NCI-H1436 treated with DMSO at 0.1 percent for 48 hours (cell line): ENCODE data around the gene PARD3B.

Experiments used
- DNase-seq: peaks from one replicate; lab custom pipeline; 2025; lab: John Stamatoyannopoulos, UW

The PARD3B gene

DNA sequence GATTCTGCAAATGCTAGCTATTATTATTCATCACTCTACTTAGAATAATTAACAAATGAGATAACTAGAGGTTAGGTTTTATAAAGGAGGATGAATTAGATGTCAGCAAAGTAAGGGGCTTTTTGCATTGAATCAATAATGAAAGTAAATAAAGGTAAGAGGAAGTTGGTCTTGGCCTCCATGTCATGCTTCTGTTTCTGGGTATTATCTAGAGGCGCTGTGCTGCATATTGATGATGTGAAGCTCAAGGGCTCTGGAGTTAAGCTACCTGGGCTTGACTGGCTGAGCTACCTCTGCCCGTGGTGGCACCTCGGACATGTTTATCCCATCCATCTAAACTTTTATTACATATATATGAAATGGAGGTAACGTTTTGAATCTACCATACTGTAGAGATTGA lies 350.9 kb downstream of the PARD3B start:
- no peak for DNase-seq

DNA sequence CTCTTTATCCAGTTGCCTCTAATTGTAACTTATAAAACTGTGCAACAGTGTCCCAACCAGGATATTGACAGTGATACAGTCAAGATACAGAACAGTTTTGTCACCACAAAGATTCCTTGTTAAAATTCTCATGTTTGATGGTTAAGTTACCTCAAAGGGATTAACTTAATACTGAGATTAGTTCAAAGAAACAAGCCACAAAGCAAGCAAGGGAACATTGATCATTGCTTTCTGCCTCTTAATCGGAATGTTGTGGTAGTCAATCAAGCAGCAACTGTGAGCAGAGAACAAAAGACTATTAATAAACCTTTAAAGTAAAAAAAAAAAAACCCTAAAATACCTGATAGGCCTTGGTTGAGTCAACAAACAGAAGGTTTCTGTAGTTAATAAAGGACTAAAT lies 352.3 kb downstream of the PARD3B start:
- DNase-seq: no peak

DNA sequence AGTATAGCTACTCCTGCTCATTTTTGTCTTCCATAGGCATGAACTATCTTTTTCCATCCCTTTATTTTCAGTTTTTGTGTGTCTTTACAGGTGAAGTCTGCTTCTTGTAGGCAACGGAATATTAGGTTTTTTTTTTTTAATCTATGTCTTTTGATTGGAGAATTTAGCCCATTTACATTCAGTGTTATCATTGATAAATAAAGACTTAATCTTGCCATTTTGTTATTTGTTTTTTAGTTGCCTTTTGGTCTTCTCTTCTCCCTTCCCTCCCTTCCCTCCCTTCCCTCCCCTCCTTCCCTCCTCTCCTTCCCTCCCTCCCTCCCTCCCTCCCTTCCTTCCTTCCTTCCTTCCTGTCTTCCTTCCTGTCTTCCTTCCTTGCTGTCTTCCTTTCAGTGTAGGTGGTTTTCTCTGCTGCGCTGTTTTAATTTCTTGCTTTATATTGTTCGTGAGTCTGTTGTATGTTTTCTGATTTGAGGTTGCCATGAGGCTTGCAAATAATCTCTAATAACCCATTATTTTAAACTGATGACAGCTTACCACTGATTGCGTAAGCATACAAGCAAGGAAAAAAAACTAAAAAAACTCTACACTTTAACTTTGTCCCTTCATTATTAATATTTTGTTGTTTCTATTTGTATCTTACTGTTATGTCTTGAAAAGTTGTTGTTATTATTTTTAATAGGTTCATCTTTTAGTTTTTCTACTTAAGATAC lies 353.8 kb downstream of the PARD3B start:
- no peak for DNase-seq

DNA sequence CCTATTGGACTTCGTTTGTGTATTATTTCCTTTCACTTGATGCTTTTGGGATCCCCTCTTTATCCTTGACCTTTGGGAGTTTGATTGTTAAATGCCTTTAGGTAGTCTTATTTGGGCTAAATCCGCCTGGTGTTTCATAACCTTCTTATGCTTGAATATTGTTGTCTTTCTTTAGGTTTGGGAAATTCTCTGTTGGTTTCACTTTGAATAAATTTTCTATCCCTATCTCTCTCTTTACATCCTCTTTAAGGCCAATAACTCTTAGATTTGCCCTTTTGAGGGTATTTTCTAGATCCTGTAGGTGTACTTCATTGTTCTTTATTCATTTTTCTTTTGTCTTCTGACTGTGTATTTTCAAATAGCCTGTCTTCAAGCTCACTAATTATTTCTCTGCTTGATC lies 354.7 kb downstream of the PARD3B start:
- DNase-seq: no peak

DNA sequence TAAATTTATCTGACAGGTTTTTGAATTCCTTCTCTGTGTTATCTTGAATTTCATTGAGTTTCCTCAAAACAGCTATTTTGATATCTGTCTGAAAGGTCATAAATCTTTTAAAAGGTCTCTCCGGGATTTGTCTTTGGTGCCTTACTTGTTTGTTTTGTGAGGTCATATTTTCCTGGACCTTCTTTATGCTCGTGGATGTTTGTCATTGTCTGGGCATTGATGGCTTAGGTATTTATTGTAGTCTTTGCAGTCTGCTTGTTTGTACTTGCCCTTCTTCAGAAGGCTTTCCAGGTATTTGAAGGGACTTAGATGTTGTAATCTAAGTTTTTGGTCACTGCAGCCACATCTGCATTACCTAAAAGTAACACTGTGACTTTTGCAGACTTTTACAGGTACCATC lies 355.2 kb downstream of the PARD3B start:
- DNase-seq: no peak

DNA sequence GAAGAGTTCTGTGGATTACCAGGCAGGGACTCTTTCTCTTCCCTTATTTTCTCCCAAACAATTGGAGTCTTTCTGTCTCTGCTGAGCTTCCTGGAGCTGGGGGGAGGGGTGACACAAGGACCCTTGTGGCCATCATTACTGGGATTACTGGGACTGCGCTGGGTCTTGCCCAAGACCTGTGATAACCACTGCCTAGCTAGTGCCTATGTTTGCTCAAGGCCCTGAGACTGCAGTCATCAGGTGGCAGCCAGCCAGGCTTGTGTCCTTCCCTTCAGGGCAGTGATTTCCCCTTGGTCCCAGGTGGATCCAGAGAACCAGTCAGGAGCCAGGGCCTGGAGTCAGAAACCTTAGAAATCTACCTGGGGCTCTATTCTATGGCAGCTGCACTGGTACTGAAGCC lies 355.6 kb downstream of the PARD3B start:
- DNase-seq: no peak

DNA sequence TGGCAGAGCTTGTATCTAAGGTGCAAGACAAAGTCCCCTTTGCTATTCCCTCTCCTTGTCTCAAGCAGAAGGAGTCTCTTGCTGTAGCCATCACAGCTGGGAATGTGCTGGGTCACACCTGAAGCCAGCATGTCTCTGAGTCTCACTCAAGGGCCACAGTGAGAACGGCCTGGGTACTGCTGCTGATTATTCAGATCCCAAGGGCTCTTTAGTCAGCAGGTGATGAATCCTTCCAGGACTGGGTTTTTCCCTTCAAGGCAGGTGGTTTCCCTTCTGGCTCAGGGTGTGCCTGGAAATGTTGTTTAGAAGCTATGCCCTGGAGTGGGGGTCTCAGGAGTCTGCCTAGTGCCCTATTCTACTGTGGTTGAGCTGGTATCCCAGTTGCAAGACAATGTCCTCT lies 356.3 kb downstream of the PARD3B start:
- DNase-seq: no peak

DNA sequence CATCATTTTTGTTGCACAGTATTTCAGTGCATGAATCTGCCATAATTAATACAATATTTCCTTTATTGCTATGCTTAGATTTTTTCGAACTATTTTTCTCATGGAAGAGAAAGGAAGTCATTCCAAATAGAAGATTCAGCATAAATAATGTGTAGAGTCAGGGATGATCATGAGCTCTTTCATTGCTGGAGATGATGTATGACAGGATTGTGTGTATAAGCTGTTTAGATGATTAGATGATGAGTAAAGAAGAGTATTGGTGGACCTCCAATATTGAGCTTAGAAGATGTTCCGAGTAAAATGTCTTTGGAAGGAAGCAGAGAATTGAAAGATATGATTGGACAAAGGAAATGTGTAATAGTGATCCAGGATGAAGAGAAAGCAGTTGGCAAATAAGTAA lies 364.5 kb downstream of the PARD3B start:
- DNase-seq: no peak

DNA sequence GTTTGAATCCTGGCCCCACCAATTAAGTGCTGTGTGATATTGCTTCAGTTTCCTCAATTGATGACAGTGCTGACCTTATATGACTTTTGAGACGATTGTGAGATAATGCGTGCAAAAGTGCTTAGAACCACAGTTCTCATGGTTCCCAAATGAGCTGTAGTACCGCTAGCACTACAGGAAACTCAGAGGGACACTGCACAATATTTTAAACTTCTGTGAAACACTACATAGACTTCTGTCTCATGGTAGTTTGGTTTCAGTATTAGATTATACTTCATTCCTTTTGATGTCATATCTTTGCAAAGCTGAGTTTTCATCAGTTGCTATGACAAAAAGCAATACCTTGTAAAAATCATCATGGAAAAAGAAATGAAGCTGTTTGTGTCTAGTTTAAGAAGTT lies 368.0 kb downstream of the PARD3B start:
- no peak for DNase-seq

DNA sequence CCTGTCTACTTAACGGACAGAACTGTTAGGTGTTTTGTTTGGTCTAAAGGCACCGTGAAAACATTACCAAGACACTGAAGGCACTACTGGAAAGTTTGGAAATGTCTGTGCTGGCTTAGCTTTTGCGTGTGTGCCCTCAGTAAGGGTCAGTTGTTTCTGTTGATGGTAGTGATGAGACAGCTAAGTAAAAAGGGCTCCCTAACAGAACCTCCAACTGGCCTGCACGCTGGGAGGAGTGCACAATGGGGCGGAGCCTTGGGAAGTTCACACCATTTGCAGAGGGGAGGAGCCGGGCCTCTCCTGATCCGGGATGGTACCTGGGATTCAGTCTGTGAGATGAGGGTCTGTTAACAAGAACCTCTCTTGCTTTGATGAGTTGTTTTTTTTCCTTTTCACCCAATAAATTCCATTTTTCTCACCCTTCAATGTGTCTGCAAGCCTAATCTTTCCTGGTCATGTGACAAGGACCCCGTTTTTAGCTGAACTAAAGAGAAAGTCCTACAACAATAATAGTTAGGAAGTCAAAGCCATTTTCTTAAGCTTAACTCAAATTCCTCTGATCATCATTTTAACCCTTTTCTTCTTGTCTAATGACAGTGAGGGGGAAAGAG lies 368.7 kb downstream of the PARD3B start:
- no peak for DNase-seq

DNA sequence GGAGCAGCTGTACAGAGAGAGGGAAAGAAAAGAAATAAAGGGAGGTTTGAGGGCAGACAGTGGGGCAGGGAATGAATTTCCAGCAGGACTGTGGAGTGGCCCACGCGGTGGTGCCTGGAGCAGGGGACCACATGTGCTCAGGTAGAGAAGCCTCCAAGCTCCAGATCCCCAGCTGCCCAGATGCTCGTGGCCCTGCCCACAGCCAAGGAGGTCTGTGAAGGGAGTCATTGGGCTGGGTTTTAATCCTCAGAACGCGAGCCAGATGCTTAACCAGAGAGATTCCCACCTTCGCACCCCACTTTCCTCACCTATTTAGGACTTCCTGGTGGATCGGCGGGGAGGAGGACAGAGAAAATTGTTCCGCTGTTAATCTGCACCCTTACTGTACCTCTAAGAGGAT lies 369.4 kb downstream of the PARD3B start:
- no peak for DNase-seq

DNA sequence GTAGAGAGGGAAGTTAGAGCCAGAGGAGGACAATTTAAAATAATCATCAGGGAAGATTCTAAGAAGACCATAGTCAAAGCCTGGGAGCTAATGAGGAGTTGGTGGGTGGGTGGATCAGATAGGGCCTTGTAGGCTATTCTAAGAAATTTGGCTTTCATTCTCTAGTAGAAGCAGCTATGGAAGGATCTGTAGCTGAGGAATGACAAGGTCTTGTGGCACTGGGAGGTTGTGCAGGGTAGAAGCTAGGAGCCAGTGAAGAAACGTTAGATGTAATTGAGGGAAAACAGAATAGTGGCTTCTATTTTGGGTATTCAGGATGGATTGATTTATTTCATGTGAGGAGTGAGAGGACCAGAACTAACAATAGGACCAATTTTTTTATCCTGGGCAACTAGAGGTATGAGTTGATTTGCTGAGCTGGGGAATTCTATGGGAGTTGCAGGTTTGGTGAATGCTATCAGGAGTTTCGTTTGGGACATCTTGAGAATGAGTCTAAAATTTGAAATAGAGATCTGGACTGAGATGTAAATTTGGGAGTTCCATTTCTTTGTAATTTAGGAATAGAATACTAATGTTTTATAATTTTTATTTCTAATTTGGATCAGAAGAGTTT lies 371.9 kb downstream of the PARD3B start:
- DNase-seq: no peak

DNA sequence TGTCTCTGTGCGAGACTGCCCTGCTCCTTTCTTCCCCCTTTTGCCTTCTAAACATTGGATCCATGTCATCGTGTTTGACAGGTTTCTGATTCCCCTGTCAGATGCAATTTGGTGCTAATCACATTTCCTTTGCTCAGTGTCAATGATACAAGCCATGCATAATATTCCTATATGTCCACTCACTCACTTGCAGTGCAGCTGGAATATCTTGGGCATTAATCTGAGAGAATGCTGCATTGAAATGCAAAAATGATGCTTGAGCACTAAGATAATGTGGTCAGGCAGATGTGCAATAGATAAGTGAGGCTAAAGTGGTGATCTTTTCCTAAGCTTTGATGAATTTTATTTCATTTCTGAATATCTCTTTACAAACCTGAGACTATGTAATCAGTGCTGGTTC lies 375.5 kb downstream of the PARD3B start:
- no peak for DNase-seq

DNA sequence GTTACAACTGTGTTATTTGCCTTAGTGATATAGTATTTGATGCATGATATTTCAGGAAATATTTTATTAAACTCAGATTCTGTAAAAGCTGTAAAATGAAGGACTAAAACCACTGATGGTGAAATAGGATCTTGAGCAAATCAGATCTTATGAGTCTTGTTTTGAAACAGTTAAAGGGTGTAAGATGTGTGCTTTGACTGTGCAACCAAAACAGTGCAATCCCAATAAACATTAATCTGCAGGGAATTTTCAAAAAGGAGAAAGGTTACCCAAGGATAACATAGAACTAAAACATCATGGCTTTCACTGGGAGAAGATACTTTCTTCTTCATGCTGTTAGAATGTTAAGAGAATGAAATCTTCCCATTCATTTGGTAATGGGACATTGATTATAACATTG lies 378.7 kb downstream of the PARD3B start:
- DNase-seq: no peak

DNA sequence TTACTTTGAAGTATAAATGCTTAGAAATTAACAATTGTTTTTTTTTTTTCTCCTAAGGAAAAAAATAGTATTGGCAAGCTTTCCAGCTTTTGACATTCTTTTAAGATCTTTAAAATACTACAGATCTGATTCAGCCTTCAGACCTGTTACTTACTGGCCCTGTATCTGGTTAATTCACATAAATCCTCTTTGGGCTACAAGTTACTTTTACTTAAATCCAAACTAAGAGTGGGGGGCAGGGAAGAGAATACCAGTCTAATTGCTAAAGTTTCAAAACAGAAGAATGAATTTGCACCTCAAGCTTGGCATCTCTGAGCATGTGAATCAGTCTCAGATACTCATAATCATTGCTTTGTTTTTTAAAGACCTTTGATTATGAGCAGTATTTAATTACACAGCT lies 386.3 kb downstream of the PARD3B start:
- DNase-seq: no peak

DNA sequence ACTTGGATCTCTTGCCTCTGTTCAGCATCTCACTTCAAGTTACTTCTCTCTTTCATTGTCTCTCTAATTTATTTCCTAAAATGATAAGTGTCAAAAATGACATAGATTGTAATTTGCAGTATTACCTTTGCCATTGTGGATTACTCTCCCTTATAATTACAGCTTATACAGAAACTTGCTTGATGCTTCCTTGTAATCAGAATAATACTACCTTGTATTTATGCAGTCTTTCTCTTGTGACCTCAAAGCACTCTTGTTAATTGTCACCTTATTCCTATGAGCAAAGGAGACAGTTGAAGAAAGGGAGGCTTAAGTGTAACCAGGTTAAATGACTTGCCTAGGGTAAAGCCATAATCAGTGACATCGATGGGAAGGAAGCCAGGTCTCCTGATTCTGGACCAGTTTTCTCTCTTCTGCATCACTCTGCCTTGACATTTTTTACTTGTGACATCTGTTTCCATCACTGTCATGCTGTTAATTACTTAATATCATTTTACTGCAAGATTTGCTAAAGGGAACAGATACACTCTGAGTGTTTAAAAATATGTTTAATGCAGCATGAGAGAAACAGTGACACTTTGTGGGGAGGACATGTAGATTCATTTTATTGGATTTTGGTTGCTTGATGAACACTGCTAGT lies 388.6 kb downstream of the PARD3B start:
- DNase-seq: no peak

DNA sequence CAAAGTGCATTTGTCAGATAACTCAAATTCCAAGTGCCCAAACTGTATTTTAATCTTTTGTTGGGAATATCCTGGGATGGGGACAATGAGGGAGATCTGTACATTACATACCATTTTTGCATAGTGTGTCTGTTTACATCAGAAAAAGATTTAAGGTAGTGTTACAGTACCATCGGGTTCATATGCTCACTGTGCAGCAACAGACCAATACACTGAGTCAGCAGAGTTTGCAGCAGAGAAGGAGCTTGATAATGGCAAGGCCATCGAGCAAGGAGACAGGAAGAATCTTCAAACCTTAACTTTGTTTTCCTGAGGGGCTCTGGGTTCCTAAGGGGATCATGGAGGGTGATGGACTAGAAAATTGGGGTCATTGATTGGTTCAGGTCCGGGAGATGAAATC lies 399.7 kb downstream of the PARD3B start:
- no peak for DNase-seq

DNA sequence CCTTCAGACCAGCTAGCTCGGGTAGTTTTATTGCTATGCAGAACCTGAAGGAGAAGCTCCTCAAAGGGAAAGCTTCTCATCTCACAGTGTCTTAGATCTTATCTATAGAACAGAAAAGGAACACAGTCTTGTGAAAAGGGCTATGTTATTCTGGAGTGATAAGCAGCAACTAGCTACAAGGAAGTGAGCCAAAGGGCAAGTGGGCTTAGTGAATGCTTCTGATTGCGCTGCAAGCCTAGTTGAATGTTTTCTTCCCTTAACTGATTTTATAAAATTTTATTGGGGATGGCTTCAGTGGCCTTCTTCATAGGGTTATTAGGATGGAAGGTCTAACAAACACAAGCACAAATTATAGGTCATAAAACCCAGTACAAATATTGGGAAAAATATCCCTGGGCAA lies 400.1 kb downstream of the PARD3B start:
- DNase-seq: no peak

DNA sequence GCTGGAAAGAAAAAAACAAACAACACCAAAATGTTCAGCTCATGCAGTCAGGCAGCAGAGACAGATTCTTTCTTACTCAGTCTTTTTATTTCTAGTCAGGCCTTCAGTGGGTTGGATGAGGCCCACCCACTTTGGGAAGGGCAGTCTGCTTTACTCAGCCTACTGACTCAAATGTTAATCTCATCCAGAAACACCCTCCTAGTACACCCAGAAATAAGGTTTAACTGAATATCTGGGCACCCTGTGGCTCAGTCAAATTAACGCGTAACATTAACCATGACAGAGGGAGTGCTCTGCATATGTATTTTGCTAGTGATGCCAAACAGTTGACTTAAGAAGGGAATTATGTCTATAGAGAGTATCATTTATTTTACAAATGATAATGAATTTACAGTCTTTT lies 401.6 kb downstream of the PARD3B start:
- no peak for DNase-seq

DNA sequence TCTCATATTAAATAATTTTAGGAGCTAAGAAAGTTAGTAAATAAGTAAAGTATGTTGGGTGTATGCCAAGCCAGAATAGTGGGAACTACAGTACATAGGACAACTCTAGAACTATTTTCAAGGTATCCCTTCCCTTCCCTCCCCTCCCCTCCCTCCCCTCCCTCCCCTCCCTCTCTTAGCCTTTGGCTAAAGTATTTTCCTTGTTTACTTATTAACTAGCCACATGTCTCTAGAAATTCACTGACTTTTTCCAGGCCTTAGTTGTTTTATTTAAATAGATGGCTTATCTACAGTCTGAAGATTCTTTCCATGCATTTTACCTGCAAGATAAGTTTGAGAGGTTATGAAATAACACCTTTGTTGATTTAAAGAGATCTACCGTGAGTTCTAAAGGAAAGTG lies 402.1 kb downstream of the PARD3B start:
- no peak for DNase-seq

DNA sequence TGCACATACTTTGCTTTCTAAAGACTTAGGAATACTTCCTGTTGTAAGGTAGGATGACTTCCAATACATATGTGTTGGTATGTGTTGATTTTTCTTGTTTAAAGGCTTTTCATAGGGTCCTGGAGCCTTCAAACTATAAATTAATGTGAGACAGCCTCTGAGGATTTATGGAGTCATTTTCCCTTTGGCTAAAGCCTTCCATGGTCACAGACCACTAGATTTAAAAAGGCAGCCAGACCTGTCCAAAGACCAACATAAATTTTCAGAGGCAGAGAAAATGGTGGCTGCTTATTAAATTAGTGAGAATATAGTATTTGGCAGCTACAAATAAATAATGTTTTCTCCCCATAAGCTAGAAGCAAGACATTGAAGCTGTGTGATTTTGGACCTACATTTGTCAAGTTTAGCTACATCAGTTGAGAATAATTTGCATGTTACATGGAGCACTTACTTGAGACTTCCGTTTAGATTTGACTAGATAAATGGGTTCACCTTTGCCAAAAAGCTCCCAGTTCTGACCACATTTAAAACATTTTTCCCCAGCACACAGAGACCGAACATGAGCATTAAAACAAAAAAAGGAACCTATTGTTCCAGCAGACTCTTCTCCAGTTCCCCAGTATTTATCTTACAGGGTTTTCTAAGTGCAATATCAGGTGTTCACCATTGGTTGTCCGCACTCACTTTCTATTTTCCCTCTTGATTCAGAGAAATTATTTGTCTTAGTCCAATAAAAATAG lies 402.9 kb downstream of the PARD3B start:
- DNase-seq: no peak

DNA sequence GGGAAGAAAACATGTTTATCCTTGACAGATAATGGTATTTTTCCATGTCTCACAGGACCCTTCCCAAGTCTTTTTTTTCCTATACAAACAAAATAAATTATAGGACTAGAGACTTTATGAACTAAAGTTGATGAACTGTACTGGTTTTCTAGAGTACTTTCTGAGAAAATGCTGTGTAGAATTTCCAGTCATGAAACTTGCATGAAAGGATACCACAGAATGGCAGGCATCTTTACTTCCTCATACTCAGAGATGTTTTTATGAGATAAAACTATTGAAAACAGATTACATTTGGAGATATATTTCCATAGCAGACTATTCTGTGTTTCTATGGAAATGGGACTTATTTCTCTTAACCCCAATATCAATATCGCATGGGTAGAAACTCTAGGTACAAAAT lies 403.5 kb downstream of the PARD3B start:
- no peak for DNase-seq
